ENCODE data around the gene LIN7C.

The LIN7C gene

DNA sequence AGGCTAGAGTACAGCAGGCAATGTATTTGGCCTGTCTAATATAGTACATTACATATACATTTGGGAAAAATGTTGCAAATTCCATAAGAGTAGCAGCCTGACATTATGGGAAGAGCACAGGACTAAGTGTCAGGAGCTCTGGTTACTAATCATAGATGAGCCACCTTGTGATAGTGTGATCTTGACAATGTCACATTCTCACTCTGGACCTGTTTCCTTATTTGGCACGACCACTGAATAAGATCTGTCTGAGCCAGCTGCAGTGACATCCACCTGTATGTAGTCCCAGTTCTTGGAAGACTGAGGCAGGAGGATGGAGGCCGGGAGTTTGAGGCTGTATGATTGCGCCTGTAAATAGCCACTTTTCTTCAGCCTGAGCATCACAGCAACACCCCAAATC is 5.7 kb upstream of the LIN7C start:
- H3K27ac ChIP-seq = no peak overlapping the region
- DNase-seq (ENCODE audit: low read depth, low spot score) = no peak

- H3K27ac ChIP-seq = no peak overlapping the region
- no peak for DNase-seq (ENCODE audit: low read depth, low spot score)
Measured at GRCh38 chr11:27509908-27510307, 3.3 kb upstream of the LIN7C start.

DNA sequence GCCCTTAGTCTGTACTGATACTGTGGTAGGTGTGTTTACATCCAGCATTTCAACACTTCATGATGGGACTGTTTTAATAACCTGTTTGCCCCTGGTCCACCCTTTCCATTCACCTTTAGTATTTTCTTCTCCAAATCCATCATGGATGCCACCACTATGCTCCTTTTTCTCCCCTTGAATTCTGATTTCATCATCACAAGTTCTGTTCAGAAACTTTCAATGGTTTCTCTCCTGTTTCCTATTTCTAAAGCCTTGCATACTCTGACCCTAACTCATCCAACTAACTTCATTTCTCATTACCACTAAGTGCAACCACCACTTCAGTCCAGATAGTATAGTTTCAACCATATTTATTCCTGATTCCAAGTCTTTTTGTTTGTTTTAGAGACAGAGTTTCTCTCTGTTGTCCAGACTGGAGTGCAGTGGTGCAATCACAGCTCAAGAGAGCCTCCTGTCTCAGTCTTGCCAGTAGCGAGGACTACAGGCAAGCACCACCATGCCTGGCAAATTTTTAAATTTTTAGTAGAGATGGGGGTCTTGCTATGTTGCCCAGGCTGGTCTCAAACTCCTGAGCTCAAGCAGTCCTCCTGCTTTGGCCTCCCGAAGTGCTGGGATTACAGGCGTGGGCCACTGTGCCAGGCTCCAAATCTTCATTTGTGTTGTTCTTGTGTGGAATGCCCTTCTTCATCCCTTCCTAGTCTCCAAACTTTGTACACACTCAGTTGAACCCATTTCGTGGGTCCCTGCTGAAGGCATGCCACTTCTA is 1.2 kb upstream of the LIN7C start:
- DNase-seq (ENCODE audit: low read depth, low spot score) = no peak
- no peak overlapping the region for H3K27ac ChIP-seq

DNA sequence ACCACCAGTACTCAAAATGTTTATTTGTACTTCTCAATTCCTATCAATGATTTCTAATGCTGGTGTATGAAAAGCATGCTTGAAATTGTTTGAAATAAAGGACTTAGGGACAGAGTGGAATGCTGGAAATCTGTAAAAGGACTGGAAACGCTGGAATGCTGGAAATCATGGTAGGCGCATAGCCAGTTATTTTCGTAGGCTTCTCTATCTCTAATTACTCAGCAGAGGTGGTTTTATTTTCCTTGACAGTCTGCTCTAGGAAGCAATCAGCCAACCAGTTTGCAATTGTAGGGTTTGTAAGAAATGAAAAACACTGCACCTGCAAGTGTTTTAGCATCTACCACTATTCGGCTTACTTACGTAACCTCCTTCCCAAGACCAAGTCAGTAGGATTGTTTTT is 788 bp downstream of the LIN7C start:
- no peak for DNase-seq (ENCODE audit: low read depth, low spot score)
- peak overlapping the region; percentile 62 for H3K27ac ChIP-seq

GRCh38 chr11:27504205-27504604 is 2.4 kb downstream of the LIN7C start:
- no peak for DNase-seq (ENCODE audit: low read depth, low spot score)
- H3K27ac ChIP-seq = no peak overlapping the region

DNA sequence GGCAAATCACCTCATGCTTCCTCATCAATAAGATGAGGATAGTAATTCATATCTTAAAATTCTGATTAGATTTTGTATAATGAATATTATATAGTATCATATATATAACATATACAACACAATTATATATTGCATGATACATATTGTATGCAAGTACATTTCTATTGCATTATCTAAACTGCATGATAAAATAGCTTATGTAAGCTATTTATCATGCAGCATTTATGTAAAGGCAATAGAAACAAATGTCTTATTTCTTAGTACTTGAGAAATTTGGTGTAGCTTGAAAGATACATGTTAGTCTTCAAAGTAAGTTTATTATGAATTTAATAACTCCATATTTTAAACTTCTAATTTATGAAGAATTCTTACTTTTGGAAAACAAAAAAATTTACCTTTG is 5.5 kb downstream of the LIN7C start:
- H3K27ac ChIP-seq = no peak overlapping the region

DNA sequence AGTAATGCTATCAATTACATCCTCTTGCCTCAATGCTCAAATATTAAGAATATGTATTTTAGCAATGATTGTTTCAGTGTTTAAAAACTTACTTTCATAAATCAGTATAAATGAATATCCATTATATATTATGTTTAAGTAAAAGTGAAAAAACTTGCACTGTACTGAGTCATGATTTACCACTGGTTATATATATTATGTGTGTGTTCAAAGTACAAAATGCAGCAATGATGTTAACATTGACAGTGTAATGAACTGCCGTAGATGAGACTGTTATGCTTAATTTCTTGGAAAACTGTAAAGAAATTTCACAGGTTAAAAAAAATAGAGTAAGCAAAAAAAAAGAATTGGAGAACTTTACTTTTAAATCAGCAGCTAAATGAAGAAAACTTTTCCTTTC is 8.7 kb downstream of the LIN7C start:
- no peak overlapping the region for H3K27ac ChIP-seq
- DNase-seq (ENCODE audit: low read depth, low spot score) = no peak

More for the DNA sequence above, 5.5 kb downstream of the LIN7C start:
- DNase-seq (ENCODE audit: low read depth, low spot score) = no peak

GRCh38 chr11:27497284-27497866 is 9.2 kb downstream of the LIN7C start:
- H3K27ac ChIP-seq = no peak overlapping the region
- DNase-seq (ENCODE audit: low read depth, low spot score) = no peak

GRCh38 chr11:27496461-27496860 is 10.1 kb downstream of the LIN7C start:
- DNase-seq (ENCODE audit: low read depth, low spot score) = no peak

DNA sequence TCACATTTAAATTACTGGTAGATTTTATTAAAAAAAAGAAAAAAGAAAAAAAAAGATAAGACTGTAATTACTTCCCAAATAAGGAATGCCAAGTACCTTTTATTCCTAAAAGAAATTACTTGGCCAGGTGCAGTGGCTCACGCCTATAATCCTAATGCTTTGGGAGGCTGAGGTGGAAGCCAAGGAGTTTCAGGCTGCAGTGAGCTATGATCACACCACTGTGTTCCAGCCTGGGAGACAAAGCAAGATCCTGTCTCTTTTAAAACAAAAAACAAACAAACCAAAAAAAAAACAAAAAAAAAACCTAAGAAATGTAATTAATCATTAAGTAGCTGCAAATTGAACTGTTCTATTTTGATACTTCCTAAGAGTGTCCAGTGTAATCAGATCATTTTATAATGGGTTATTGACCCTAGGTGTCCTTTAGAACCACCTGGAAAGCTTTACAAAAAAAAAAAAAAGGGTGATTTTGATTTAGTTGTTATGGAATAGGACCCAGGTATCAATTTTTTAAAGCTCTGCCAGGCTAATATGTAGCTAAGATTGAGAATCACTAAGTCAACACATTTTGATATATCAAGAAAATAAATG is 10.8 kb downstream of the LIN7C start:
- DNase-seq (ENCODE audit: low read depth, low spot score) = no peak
- H3K27ac ChIP-seq = no peak overlapping the region

More at GRCh38 chr11:27496461-27496860, 10.1 kb downstream of the LIN7C start:
- no peak overlapping the region for H3K27ac ChIP-seq

DNA sequence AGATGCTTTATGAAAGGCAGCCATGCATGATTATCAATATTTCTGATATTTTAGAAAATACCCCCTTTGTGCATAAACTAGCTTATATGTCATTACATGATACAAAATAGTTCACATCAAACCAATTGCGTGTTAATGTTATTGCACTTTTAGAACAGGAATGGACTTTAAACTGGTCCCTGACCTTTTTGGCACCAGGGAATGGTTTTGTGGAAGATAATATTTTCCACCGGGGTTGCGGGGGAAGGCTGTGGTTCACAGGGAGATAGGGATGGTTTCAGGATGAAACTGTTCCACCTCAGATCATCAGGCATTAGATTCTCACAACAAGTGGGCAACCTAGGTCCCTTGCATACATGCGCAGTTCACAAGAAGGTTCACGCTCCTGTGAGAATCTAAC is 17.5 kb downstream of the LIN7C start:
- H3K27ac ChIP-seq = no peak overlapping the region
- no peak for DNase-seq (ENCODE audit: low read depth, low spot score)

GRCh38 chr11:27487706-27488105 is 18.9 kb downstream of the LIN7C start:
- DNase-seq (ENCODE audit: low read depth, low spot score) = no peak
- no peak overlapping the region for H3K27ac ChIP-seq

DNA sequence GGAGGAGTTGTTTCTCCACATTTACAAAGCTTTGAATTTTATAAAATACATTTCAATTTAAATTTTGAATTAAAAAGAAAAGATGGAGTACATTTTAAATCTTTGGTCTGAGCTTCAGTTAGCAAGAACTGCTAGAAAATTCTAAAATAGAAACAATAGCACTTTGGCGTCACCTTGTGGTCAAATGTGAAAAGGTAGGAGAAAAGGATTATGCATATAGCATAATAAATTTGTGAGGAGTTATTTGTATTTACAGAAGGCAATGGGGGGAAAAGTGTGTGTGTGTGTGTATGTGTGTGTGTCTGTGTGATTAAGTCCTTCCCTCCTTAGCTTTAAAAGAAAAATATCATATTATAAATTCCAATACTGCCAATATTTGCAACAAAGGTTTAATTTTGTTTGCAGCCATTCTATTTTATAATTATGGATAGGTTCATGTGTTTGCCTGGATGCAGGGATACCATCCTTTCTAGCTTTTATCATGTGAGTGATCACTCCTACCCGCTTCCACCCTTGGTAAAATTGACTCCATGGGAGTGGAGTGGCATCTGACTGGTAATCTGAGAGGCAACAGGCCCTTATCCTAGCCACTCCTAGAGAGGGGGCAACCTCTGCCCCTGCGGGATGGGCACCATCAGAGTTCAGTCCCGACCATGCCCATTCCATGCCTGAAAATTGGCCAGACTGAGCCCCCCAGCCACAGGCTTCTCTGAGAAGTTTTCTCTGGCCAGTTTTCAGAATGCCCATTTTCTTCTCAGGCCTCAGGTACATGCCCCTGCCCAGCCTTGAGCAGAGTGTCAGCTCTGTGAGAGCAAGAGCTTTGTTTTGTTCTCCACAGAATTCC is 20.4 kb downstream of the LIN7C start:
- no peak for DNase-seq (ENCODE audit: low read depth, low spot score)
- H3K27ac ChIP-seq = no peak overlapping the region

GRCh38 chr11:27482793-27483192 is 23.8 kb downstream of the LIN7C start:
- no peak for DNase-seq (ENCODE audit: low read depth, low spot score)
- H3K27ac ChIP-seq = no peak overlapping the region

DNA sequence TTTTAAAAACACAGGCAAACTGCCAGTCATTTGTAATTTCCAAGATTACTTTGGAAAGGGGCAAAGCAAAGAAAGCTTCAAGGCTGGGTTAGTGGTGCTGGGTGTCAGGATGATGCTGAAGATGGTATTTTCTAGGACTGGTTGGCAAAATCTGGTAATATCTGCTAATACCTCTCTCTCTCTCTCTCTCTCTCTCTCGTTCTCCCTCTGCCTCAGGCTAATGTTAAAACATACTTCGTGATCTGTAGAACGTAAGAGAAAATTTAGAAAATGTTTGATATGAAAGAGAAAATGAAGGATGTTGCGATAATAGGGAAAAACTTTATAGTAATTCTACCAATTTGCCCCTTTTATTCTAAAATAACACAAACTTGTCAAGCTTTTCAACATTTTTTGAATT is 24.6 kb downstream of the LIN7C start:
- DNase-seq (ENCODE audit: low read depth, low spot score) = no peak
- H3K27ac ChIP-seq = no peak overlapping the region

DNA sequence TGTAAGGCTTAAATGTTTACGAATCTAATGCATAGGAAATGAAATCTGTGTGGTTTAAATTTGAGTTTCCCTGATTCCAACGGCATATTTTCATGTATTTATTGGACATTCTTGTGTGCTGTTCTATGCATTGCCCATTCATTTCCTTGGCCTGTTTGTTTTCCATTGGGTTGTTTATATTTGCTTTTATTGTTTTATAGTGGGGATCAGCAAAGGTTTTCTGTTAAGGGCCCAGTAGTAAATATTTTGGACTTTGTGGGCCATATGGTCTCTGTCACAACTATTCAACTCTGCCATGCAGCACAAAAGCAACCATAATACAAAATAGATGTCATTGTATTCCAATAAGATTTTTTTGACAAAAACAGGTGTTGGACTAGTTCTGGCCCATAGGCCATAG is 28.7 kb downstream of the LIN7C start:
- H3K27ac ChIP-seq = no peak overlapping the region
- no peak for DNase-seq (ENCODE audit: low read depth, low spot score)

- no peak for DNase-seq (ENCODE audit: low read depth, low spot score)
- H3K27ac ChIP-seq = no peak overlapping the region
Measured at GRCh38 chr11:27477243-27477642, 29.3 kb downstream of the LIN7C start.

DNA sequence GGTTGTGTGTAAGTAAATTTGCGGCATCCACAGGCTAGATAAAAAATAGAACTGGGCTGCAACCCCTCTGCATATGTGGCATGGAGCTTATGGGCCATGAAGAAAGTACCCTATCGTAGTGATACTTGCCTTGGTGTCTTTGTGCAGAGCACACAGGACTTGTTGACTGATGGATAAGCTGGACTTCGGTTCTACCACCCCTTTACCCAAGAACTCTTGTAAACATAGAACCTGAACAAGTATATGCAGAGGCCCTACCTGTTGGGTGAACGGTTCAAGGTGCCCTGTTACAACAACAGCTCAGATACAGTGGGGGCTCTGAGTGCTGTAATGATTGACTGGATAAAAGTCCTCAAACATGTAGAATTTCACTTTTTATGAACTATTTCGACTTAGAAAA is 30.9 kb downstream of the LIN7C start:
- no peak for DNase-seq (ENCODE audit: low read depth, low spot score)
- no peak overlapping the region for H3K27ac ChIP-seq

- no peak overlapping the region for H3K27ac ChIP-seq
- DNase-seq (ENCODE audit: low read depth, low spot score) = no peak
Measured at GRCh38 chr11:27473017-27473406, 33.6 kb downstream of the LIN7C start.

- H3K27ac ChIP-seq = peak within 1 kb of the TSS; percentile 89
- peak; percentile 80 for DNase-seq (ENCODE audit: low read depth, low spot score)
Measured at GRCh38 chr11:27472398-27473016, 34.1 kb downstream of the LIN7C start, which contains the start of gene LGR4. TSS of gene LGR4 (minus strand) at chr11:27472790. CDS start at chr11:27472302, 488 bp downstream.
